HG03097 (cell line): ENCODE results near the gene DNAH11.

Experiments
- ATAC-seq: cut with Tn5 transposase; IDR thresholded peaks from one replicate; pipeline ENCODE4 v1.9.1; 2021; ENCODE audit not compliant: unreplicated experiment, low FRiP score

DNAH11 gene

GRCh38 chr7:21550076-21550475 lies 7.2 kb downstream of the DNAH11 start:
- no peak for ATAC-seq

- no peak for ATAC-seq
These were observed 8.1 kb downstream of the DNAH11 start for GRCh38 chr7:21550821-21551531.

GRCh38 chr7:21562385-21562784 lies 19.5 kb downstream of the DNAH11 start:
- ATAC-seq = no peak

- no peak for ATAC-seq
These were observed 22.8 kb downstream of the DNAH11 start for GRCh38 chr7:21565614-21566013.

- ATAC-seq = no peak
These were observed 23.3 kb downstream of the DNAH11 start for GRCh38 chr7:21566094-21566493.

GRCh38 chr7:21568762-21569161 lies 25.9 kb downstream of the DNAH11 start:
- no peak for ATAC-seq

GRCh38 chr7:21572331-21573313 lies 29.8 kb downstream of the DNAH11 start:
- no peak for ATAC-seq

GRCh38 chr7:21579341-21580072 lies 36.7 kb downstream of the DNAH11 start:
- no peak for ATAC-seq

- ATAC-seq = no peak
These were observed 37.3 kb downstream of the DNAH11 start for GRCh38 chr7:21580073-21580521.

- ATAC-seq = no peak
These were observed 42.4 kb downstream of the DNAH11 start for GRCh38 chr7:21585070-21585724.

GRCh38 chr7:21587139-21587784 lies 44.4 kb downstream of the DNAH11 start:
- ATAC-seq = no peak

GRCh38 chr7:21596801-21597200 lies 54.0 kb downstream of the DNAH11 start:
- ATAC-seq = no peak

- ATAC-seq = no peak
These were observed 60.6 kb downstream of the DNAH11 start for GRCh38 chr7:21603462-21603861.

- no peak for ATAC-seq
These were observed 61.3 kb downstream of the DNAH11 start for GRCh38 chr7:21603972-21604749.

- ATAC-seq = no peak
These were observed 62.3 kb downstream of the DNAH11 start for GRCh38 chr7:21605008-21605585.

GRCh38 chr7:21608465-21608864 lies 65.6 kb downstream of the DNAH11 start:
- no peak for ATAC-seq

- no peak for ATAC-seq
These were observed 68.3 kb downstream of the DNAH11 start for GRCh38 chr7:21611129-21611528.

- ATAC-seq = no peak
These were observed 73.3 kb downstream of the DNAH11 start for GRCh38 chr7:21616091-21616490.
